Neural cell (in vitro differentiated cells): ENCODE results near the gene DTNBP1.

Experiments used
- CTCF ChIP-seq: fragments of 450-650 bp; IDR thresholded peaks from 2 replicates; pipeline ENCODE4 v1.5.1; 2014; ENCODE audit warnings: antibody characterized with exemption, mild to moderate bottlenecking, moderate library complexity; ENCODE audit not compliant: poor library complexity, severe bottlenecking
- EP300 ChIP-seq: fragments of 450-650 bp; conservative IDR thresholded peaks from 2 replicates; pipeline ENCODE4 v1.6.1; 2014; ENCODE audit warnings: antibody characterized with exemption, mild to moderate bottlenecking, moderate library complexity; ENCODE audit not compliant: poor library complexity, severe bottlenecking
- EZH2 ChIP-seq: fragments of 200-600, 300-800 bp; shearing (Covaris generic), sonication (generic); IDR thresholded peaks from 2 replicates; pipeline ENCODE4 v1.6.1; 2014; ENCODE audit warnings: antibody characterized with exemption, low read length, borderline replicate concordance, mild to moderate bottlenecking; ENCODE audit not compliant: insufficient read depth, poor library complexity, severe bottlenecking
- POLR2AphosphoS5 ChIP-seq: IDR thresholded peaks from 2 replicates; pipeline ENCODE4 v1.6.1; 2012
- RAD21 ChIP-seq: fragments of 450-650 bp; conservative IDR thresholded peaks from 2 replicates; pipeline ENCODE4 v1.6.1; 2014; ENCODE audit warnings: antibody characterized with exemption, mild to moderate bottlenecking, moderate library complexity
- REST ChIP-seq: IDR thresholded peaks from 2 replicates; pipeline ENCODE4 v1.6.1; 2012; ENCODE audit warnings: borderline replicate concordance
- SMC3 ChIP-seq: fragments of 450-650 bp; conservative IDR thresholded peaks from 2 replicates; pipeline ENCODE4 v1.6.1; 2014; ENCODE audit warnings: antibody characterized with exemption, mild to moderate bottlenecking, moderate library complexity; ENCODE audit not compliant: poor library complexity
- TAF1 ChIP-seq: IDR thresholded peaks from 2 replicates; pipeline ENCODE4 v1.6.1; 2012; ENCODE audit warnings: low read depth

GRCh38 chr6:15519681-15520080 lies 143.1 kb downstream of the DTNBP1 start:
- TF ChIP-seq POLR2AphosphoS5 (no peak), CTCF (no peak), TAF1 (no peak), EP300 (no peak), REST (no peak), SMC3 (no peak), EZH2 (no peak), RAD21 (no peak)
